Astrocyte (in vitro differentiated cells and primary cell): ENCODE measurements around the gene B4GALNT3. TPM values are rescaled to one million over a fixed set of nuclear protein-coding genes. Genes with fewer than 3 reads are reported as not detected.

Source experiments
- DNase-seq: peaks from one replicate; pipeline ENCODE4 v3.0.0-alpha.2; 2010; ENCODE audit warnings: low read depth
- FAIRE-seq: peaks from 2 replicates; lab custom pipeline; 2011; peaks lifted over from hg19 to GRCh38; lab: Jason Lieb, UNC
- H2AFZ ChIP-seq: 2 replicates; pipeline ENCODE4 v1.6.0; 2012; ENCODE audit warnings: low read depth, low read length, inconsistent platforms
- H3K27ac ChIP-seq: 2 replicates; pipeline ENCODE4 v1.5.1; 2011; ENCODE audit warnings: low read depth, low read length, inconsistent platforms
- H3K27me3 ChIP-seq: 2 replicates; pipeline ENCODE4 v1.6.0; 2011; ENCODE audit warnings: low read length, inconsistent platforms; ENCODE audit not compliant: insufficient read depth
- H3K36me3 ChIP-seq: 2 replicates; pipeline ENCODE4 v1.5.1; 2011; ENCODE audit warnings: low read length, inconsistent platforms; ENCODE audit not compliant: insufficient read depth
- H3K4me1 ChIP-seq: 2 replicates; pipeline ENCODE4 v1.5.1; 2011; ENCODE audit warnings: low read length, inconsistent platforms; ENCODE audit not compliant: insufficient read depth
- H3K4me2 ChIP-seq: 2 replicates; pipeline ENCODE4 v1.6.0; 2012; ENCODE audit warnings: low read length, inconsistent platforms
- H3K4me3 ChIP-seq: 2 replicates; pipeline ENCODE4 v1.5.1; 2011; ENCODE audit warnings: low read depth, mild to moderate bottlenecking, low read length, inconsistent platforms; ENCODE audit not compliant: insufficient read depth
- H3K79me2 ChIP-seq: 2 replicates; pipeline ENCODE4 v1.6.0; 2012; ENCODE audit warnings: mild to moderate bottlenecking, low read length, inconsistent platforms; ENCODE audit not compliant: insufficient read depth
- H3K9ac ChIP-seq: 2 replicates; pipeline ENCODE4 v1.6.0; 2012; ENCODE audit warnings: mild to moderate bottlenecking, low read length, inconsistent platforms
- H3K9me3 ChIP-seq: 2 replicates; pipeline ENCODE4 v1.5.1; 2012; ENCODE audit warnings: low read depth, mild to moderate bottlenecking, low read length, inconsistent platforms; ENCODE audit not compliant: insufficient read depth
- H4K20me1 ChIP-seq: 2 replicates; pipeline ENCODE4 v1.6.0; 2012; ENCODE audit warnings: low read length, inconsistent platforms; ENCODE audit not compliant: insufficient read depth
- H3K27ac Mint-ChIP-seq: one replicate; pipeline ENCODE4 v1.8.0; 2021; ENCODE audit warnings: mild to moderate bottlenecking, mixed read lengths; ENCODE audit not compliant: unreplicated experiment
- H3K27me3 Mint-ChIP-seq: one replicate; pipeline ENCODE4 v1.8.0; 2021; ENCODE audit warnings: low read depth, mixed read lengths; ENCODE audit not compliant: unreplicated experiment
- H3K36me3 Mint-ChIP-seq: one replicate; pipeline ENCODE4 v1.8.0; 2021; ENCODE audit warnings: low read depth, mixed read lengths; ENCODE audit not compliant: unreplicated experiment
- H3K4me1 Mint-ChIP-seq: one replicate; pipeline ENCODE4 v1.8.0; 2021; ENCODE audit warnings: low read depth, mixed read lengths; ENCODE audit not compliant: unreplicated experiment
- H3K4me3 Mint-ChIP-seq: one replicate; pipeline ENCODE4 v1.8.0; 2021; ENCODE audit warnings: mild to moderate bottlenecking, moderate library complexity, mixed read lengths; ENCODE audit not compliant: unreplicated experiment
- H3K9me3 Mint-ChIP-seq: one replicate; pipeline ENCODE4 v1.8.0; 2021; ENCODE audit warnings: mild to moderate bottlenecking, mixed read lengths; ENCODE audit not compliant: unreplicated experiment
- CTCF ChIP-seq: IDR thresholded peaks from 2 replicates; pipeline ENCODE4 v1.5.1; 2011; ENCODE audit warnings: low read depth, mild to moderate bottlenecking, inconsistent platforms, low read length, moderate library complexity; ENCODE audit not compliant: insufficient read depth
- EZH2 ChIP-seq: IDR thresholded peaks from 2 replicates; pipeline ENCODE4 v1.6.1; 2012; ENCODE audit warnings: mild to moderate bottlenecking, low read length, inconsistent platforms; ENCODE audit not compliant: insufficient read depth
- total RNA-seq: library from RNA; stranded (reverse); gene quantifications from 2 replicates; pipeline ENCODE4 v1.2.1, GENCODE V29; 2021

The B4GALNT3 gene
- total RNA-seq, 1 donor from 2014 or later: 3.6 TPM

- Histone ChIP-seq H3K9me3 (no peaks in the 10 kb centered on the region), H3K4me2 (peak overlapping the region; percentile 54), H3K4me1 (peaks cover 10% of the 10 kb centered on the region), H2AFZ (peak overlapping the region; percentile 32), H3K27me3 (no peaks in the 10 kb centered on the region), H3K9ac (no peak overlapping the region), H3K36me3 (no peaks in the 10 kb centered on the region), H4K20me1 (no peaks in the 10 kb centered on the region), H3K79me2 (no peaks in the 10 kb centered on the region), H3K27ac (no peak overlapping the region), H3K4me3 (no peak overlapping the region)
- Mint-ChIP-seq H3K27ac (no peak overlapping the region), H3K9me3 (peaks cover 4% of the 10 kb centered on the region), H3K4me1 (peaks cover 7% of the 10 kb centered on the region), H3K27me3 (peaks cover 3% of the 10 kb centered on the region), H3K36me3 (no peaks in the 10 kb centered on the region), H3K4me3 (no peak overlapping the region)
- DNase-seq: peak; percentile 19
- peak; percentile 37 for FAIRE-seq
- no peak for TF ChIP-seq CTCF
Measured at GRCh38 chr12:509500-509899, 49.8 kb downstream of the B4GALNT3 start.

GRCh38 chr12:510071-510825 is 50.5 kb downstream of the B4GALNT3 start:
- Mint-ChIP-seq H3K4me1 (peaks cover 7% of the 10 kb centered on the region), H3K9me3 (peaks cover 4% of the 10 kb centered on the region), H3K36me3 (no peaks in the 10 kb centered on the region), H3K4me3 (no peak overlapping the region), H3K27ac (no peak overlapping the region), H3K27me3 (peaks cover 3% of the 10 kb centered on the region)
- DNase-seq (no peak), FAIRE-seq (no peak)
- Histone ChIP-seq H2AFZ (no peak overlapping the region), H3K9ac (no peak overlapping the region), H3K27me3 (no peaks in the 10 kb centered on the region), H3K27ac (no peak overlapping the region), H3K4me2 (peak overlapping the region; percentile 54), H3K79me2 (no peaks in the 10 kb centered on the region), H3K4me3 (no peak overlapping the region), H3K36me3 (no peaks in the 10 kb centered on the region), H3K9me3 (no peaks in the 10 kb centered on the region), H4K20me1 (no peaks in the 10 kb centered on the region), H3K4me1 (peaks cover 10% of the 10 kb centered on the region)
- TF ChIP-seq CTCF (no peak), EZH2 (no peak)

- H2AFZ ChIP-seq: no peak overlapping the region
- DNase-seq: no peak
- no peak overlapping the region for H3K9ac ChIP-seq
- no peaks in the 10 kb centered on the region for H3K79me2 ChIP-seq
- H3K27me3 Mint-ChIP-seq: peaks cover 3% of the 10 kb centered on the region
- H3K27ac Mint-ChIP-seq: no peak overlapping the region
- TF ChIP-seq CTCF (no peak), EZH2 (no peak)
- H4K20me1 ChIP-seq: no peaks in the 10 kb centered on the region
- no peak for FAIRE-seq
- H3K4me3 ChIP-seq: no peak overlapping the region
- peaks cover 13% of the 10 kb centered on the region for H3K27me3 ChIP-seq
- H3K27ac ChIP-seq: no peak overlapping the region
- H3K4me2 ChIP-seq: no peak overlapping the region
- peaks cover 10% of the 10 kb centered on the region for H3K4me1 ChIP-seq
- H3K36me3 Mint-ChIP-seq: no peaks in the 10 kb centered on the region
- H3K36me3 ChIP-seq: no peaks in the 10 kb centered on the region
- no peaks in the 10 kb centered on the region for H3K9me3 ChIP-seq
- H3K4me1 Mint-ChIP-seq: peaks cover 7% of the 10 kb centered on the region
- peaks cover 4% of the 10 kb centered on the region for H3K9me3 Mint-ChIP-seq
- no peak overlapping the region for H3K4me3 Mint-ChIP-seq
Measured at GRCh38 chr12:512933-513332, 53.2 kb downstream of the B4GALNT3 start.
